ENCODE results near the gene TMC1.

DNA sequence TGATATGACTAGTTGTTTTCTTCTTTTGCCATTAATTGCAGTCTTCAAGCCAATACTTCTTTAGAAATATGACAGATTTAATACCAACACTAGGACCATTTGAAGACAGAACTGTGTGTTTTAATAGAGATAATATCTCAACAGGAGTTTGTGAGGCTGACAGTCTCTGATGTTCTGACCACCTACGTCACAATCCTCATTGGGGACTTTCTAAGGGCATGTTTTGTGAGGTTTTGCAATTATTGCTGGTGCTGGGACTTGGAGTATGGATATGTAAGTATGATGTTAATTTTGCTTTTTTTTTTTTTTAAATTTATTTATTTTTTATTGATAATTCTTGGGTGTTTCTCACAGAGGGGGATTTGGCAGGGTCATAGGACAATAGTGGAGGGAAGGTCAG is 283.8 kb downstream of the TMC1 start:
- TF ChIP-seq GATA3 (IDR thresholded peaks at IDR 0.05; ENCODE audit: low read depth, low read length): no peak
- no peak for TF ChIP-seq GATA2 (IDR thresholded peaks at IDR 0.05; ENCODE audit: low read depth, low read length)

Data from SH-SY5Y (cell line).